ENCODE measurements around the gene RNASEH1.
"Not testable (repeated sequence)": the region's sequence is repeated elsewhere in the genome, so short reads cannot be mapped to it uniquely, and the experiment has no call there.

RNASEH1 gene

GRCh38 chr2:3520591-3520990, 37.5 kb downstream of the RNASEH1 start:
- no peak overlapping the region for H3K4me3 ChIP-seq (ENCODE audit: low read depth, low read length)
- DNase-seq (ENCODE audit: low read depth): no peak
- no peak for TF ChIP-seq CTCF (IDR thresholded peaks at IDR 0.05; ENCODE audit: insufficient read depth, low read depth, low read length, missing control alignments)

- H3K4me3 ChIP-seq (ENCODE audit: low read depth, low read length): peak within 1 kb of the TSS; percentile 74
- DNase-seq (ENCODE audit: low read depth): peak; percentile 93
- TF ChIP-seq CTCF (IDR thresholded peaks at IDR 0.05; ENCODE audit: insufficient read depth, low read depth, low read length, missing control alignments): no peak
These were observed 38.6 kb downstream of the RNASEH1 start, which contains the start of gene ADI1 for GRCh38 chr2:3519255-3520205. Gene ADI1, minus strand, starts transcription at chr2:3519531. Its CDS starts 44 bp downstream, at chr2:3519487.

- H3K4me3 ChIP-seq (ENCODE audit: low read depth, low read length): peak overlapping the region; percentile 74
- DNase-seq (ENCODE audit: low read depth): peak; percentile 99
- no peak for TF ChIP-seq CTCF (IDR thresholded peaks at IDR 0.05; ENCODE audit: insufficient read depth, low read depth, low read length, missing control alignments)
These were observed 39.5 kb downstream of the RNASEH1 start for GRCh38 chr2:3518496-3519254.

- DNase-seq (ENCODE audit: low read depth): no peak
- H3K4me3 ChIP-seq (ENCODE audit: low read depth, low read length): peak overlapping the region; percentile 72
- no peak for TF ChIP-seq CTCF (IDR thresholded peaks at IDR 0.05; ENCODE audit: insufficient read depth, low read depth, low read length, missing control alignments)
These were observed 40.1 kb downstream of the RNASEH1 start for GRCh38 chr2:3517948-3518495.

- DNase-seq (ENCODE audit: low read depth): no peak
- no peak overlapping the region for H3K4me3 ChIP-seq (ENCODE audit: low read depth, low read length)
- TF ChIP-seq CTCF (IDR thresholded peaks at IDR 0.05; ENCODE audit: insufficient read depth, low read depth, low read length, missing control alignments): no peak
These were observed 41.3 kb downstream of the RNASEH1 start for GRCh38 chr2:3516831-3517230.

- DNase-seq (ENCODE audit: low read depth); H3K4me3 ChIP-seq (ENCODE audit: low read depth, low read length): not testable (repeated sequence)
These were observed 42.7 kb downstream of the RNASEH1 start for GRCh38 chr2:3515438-3515837.
